Cardiac muscle cell (in vitro differentiated cells and primary cell): Measurements from ENCODE around the gene VEPH1. TPM values are rescaled to one million over a fixed set of nuclear protein-coding genes. Genes with fewer than 3 reads are reported as not detected.

Source experiments
- DNase-seq, 2 donors: peaks; one replicate each; pipeline versions ENCODE4 v3.0.0 to v3.0.0-alpha.2; 2010 to 2017; ENCODE audit warnings: low read depth in 1 of 2, low spot score in 1 of 2
- H3K27ac ChIP-seq: fragments of 200-600 bp; sonication (generic); 2 replicates; pipeline ENCODE4 v1.5.1; 2016
- H3K27me3 ChIP-seq: fragments of 200-600 bp; sonication (generic); 2 replicates; pipeline ENCODE4 v1.6.0; 2016; ENCODE audit warnings: control low read depth
- H3K36me3 ChIP-seq: fragments of 200-600 bp; sonication (generic); 2 replicates; pipeline ENCODE4 v1.5.1; 2016; ENCODE audit warnings: control low read depth
- H3K4me1 ChIP-seq: fragments of 200-600 bp; sonication (generic); 2 replicates; pipeline ENCODE4 v1.8.1; 2017; ENCODE audit warnings: low read depth, mild to moderate bottlenecking, mixed run types
- H3K4me3 ChIP-seq: fragments of 200-600 bp; sonication (generic); 2 replicates; pipeline ENCODE4 v1.5.1; 2016; ENCODE audit warnings: mild to moderate bottlenecking
- H3K9me3 ChIP-seq: fragments of 200-600 bp; sonication (generic); 2 replicates; pipeline ENCODE4 v1.5.1; 2017; ENCODE audit warnings: low read depth, mild to moderate bottlenecking, control low read depth
- CTCF ChIP-seq: IDR thresholded peaks from 2 replicates; pipeline ENCODE4 v1.5.1; 2012; ENCODE audit warnings: low read depth, mild to moderate bottlenecking, low read length
- polyA plus RNA-seq: library from polyadenylated mRNA; unstranded; fragments of >200 nt; fragmentation: Nextera tagmentation; extraction: Ambion mirVana; gene quantifications from 2 replicates; pipeline ENCODE4 v1.2.1, GENCODE V29; 2016
- total RNA-seq: library from RNA; depleted of rRNA; stranded (reverse); fragments of >200 nt; gene quantifications from 2 replicates; pipeline ENCODE4 v1.2.3, GENCODE V29; 2016

VEPH1 gene
- total and polyA plus RNA-seq, 2 experiments from 2014 or later: 1.1 to 1.7 TPM

GRCh38 chr3:157416347-157417087, 86.7 kb downstream of the VEPH1 start:
- no peak for DNase-seq
- no peaks in the 10 kb centered on the region for H3K4me1 ChIP-seq
- no peaks in the 10 kb centered on the region for H3K9me3 ChIP-seq
- no peaks in the 10 kb centered on the region for H3K27me3 ChIP-seq
- TF ChIP-seq CTCF: no peak
- no peak overlapping the region for H3K4me3 ChIP-seq
- H3K36me3 ChIP-seq: no peaks in the 10 kb centered on the region
- H3K27ac ChIP-seq: no peak overlapping the region

- H3K27me3 ChIP-seq: no peaks in the 10 kb centered on the region
- no peaks in the 10 kb centered on the region for H3K9me3 ChIP-seq
- no peak for DNase-seq
- H3K36me3 ChIP-seq: no peaks in the 10 kb centered on the region
- H3K4me3 ChIP-seq: no peak overlapping the region
- no peak for TF ChIP-seq CTCF
- no peak overlapping the region for H3K27ac ChIP-seq
- H3K4me1 ChIP-seq: no peaks in the 10 kb centered on the region
Observed at GRCh38 chr3:157414861-157415260, 88.4 kb downstream of the VEPH1 start.

- H3K9me3 ChIP-seq: no peaks in the 10 kb centered on the region
- H3K4me1 ChIP-seq: no peaks in the 10 kb centered on the region
- TF ChIP-seq CTCF: no peak
- no peak for DNase-seq
- no peak overlapping the region for H3K4me3 ChIP-seq
- H3K36me3 ChIP-seq: no peaks in the 10 kb centered on the region
- no peaks in the 10 kb centered on the region for H3K27me3 ChIP-seq
- no peak overlapping the region for H3K27ac ChIP-seq
Observed at GRCh38 chr3:157412323-157412855, 90.8 kb downstream of the VEPH1 start.

- no peak for TF ChIP-seq CTCF
- H3K4me3 ChIP-seq: no peak overlapping the region
- no peak overlapping the region for H3K27ac ChIP-seq
- no peaks in the 10 kb centered on the region for H3K27me3 ChIP-seq
- DNase-seq: no peak
- H3K9me3 ChIP-seq: no peaks in the 10 kb centered on the region
- H3K36me3 ChIP-seq: no peaks in the 10 kb centered on the region
- no peaks in the 10 kb centered on the region for H3K4me1 ChIP-seq
Observed at GRCh38 chr3:157410945-157411344, 92.3 kb downstream of the VEPH1 start.

GRCh38 chr3:157409516-157409915, 93.7 kb downstream of the VEPH1 start:
- Histone ChIP-seq H3K27me3 (no peaks in the 10 kb centered on the region), H3K4me3 (no peak overlapping the region), H3K4me1 (no peaks in the 10 kb centered on the region), H3K27ac (no peak overlapping the region), H3K9me3 (no peaks in the 10 kb centered on the region), H3K36me3 (no peaks in the 10 kb centered on the region)
- no peak for DNase-seq
- TF ChIP-seq CTCF: no peak
